Measurements from ENCODE around the gene MED29.
A peak's percentile ranks its signal among the peaks of the same experiment; 100 is the strongest.

The MED29 gene

GRCh38 chr19:39397360-39398296 lies 6.5 kb downstream of the MED29 start:
- no peaks in the 10 kb centered on the region for H3K36me3 ChIP-seq (ENCODE audit: control insufficient read depth, insufficient read depth, low read length)
- peaks cover 31% of the 10 kb centered on the region for H3K4me1 ChIP-seq
- H3K9ac ChIP-seq: no peak overlapping the region

GRCh38 chr19:39398297-39398864 lies 7.2 kb downstream of the MED29 start:
- Histone ChIP-seq H3K27ac (peak overlapping the region; percentile 100), H3K4me1 (peaks cover 38% of the 10 kb centered on the region), H3K27me3 (ENCODE audit: control insufficient read depth, insufficient read depth, low read length) (no peaks in the 10 kb centered on the region), H3K4me2 (ENCODE audit: low read length) (no peak overlapping the region), H3K4me3 (ENCODE audit: low read depth, low read length) (no peak overlapping the region), H2AFZ (no peak overlapping the region), H3K36me3 (ENCODE audit: control insufficient read depth, insufficient read depth, low read length) (no peaks in the 10 kb centered on the region), H3K9ac (no peak overlapping the region), H3K9me3 (ENCODE audit: control insufficient read depth, low read length) (no peaks in the 10 kb centered on the region), H3K79me2 (peaks cover 8% of the 10 kb centered on the region)
- TF ChIP-seq CTCF (IDR thresholded peaks at IDR 0.05): no peak

More at GRCh38 chr19:39397360-39398296, 6.5 kb downstream of the MED29 start:
- Histone ChIP-seq H3K27me3 (ENCODE audit: control insufficient read depth, insufficient read depth, low read length) (no peaks in the 10 kb centered on the region), H2AFZ (peak overlapping the region; percentile 10), H3K4me2 (ENCODE audit: low read length) (no peak overlapping the region), H3K27ac (peak overlapping the region; percentile 58), H3K9me3 (ENCODE audit: control insufficient read depth, low read length) (no peaks in the 10 kb centered on the region), H3K4me3 (ENCODE audit: low read depth, low read length) (no peak overlapping the region), H3K79me2 (peaks cover 10% of the 10 kb centered on the region)
- TF ChIP-seq CTCF (IDR thresholded peaks at IDR 0.05): peak; percentile 97

GRCh38 chr19:39399668-39400050 lies 8.5 kb downstream of the MED29 start:
- peak overlapping the region; percentile 26 for H3K4me2 ChIP-seq (ENCODE audit: low read length)
- no peak for TF ChIP-seq CTCF (IDR thresholded peaks at IDR 0.05)
- no peaks in the 10 kb centered on the region for H3K9me3 ChIP-seq (ENCODE audit: control insufficient read depth, low read length)
- H3K9ac ChIP-seq: no peak overlapping the region
- no peak overlapping the region for H2AFZ ChIP-seq
- H3K27me3 ChIP-seq (ENCODE audit: control insufficient read depth, insufficient read depth, low read length): no peaks in the 10 kb centered on the region
- H3K27ac ChIP-seq: peak overlapping the region; percentile 100
- no peak overlapping the region for H3K4me3 ChIP-seq (ENCODE audit: low read depth, low read length)
- H3K4me1 ChIP-seq: peaks cover 43% of the 10 kb centered on the region
- peaks cover 4% of the 10 kb centered on the region for H3K79me2 ChIP-seq
- H3K36me3 ChIP-seq (ENCODE audit: control insufficient read depth, insufficient read depth, low read length): no peaks in the 10 kb centered on the region

GRCh38 chr19:39400061-39400460 lies 8.9 kb downstream of the MED29 start:
- Histone ChIP-seq H3K4me1 (peaks cover 43% of the 10 kb centered on the region), H3K9me3 (ENCODE audit: control insufficient read depth, low read length) (no peaks in the 10 kb centered on the region), H3K36me3 (ENCODE audit: control insufficient read depth, insufficient read depth, low read length) (no peaks in the 10 kb centered on the region), H3K27me3 (ENCODE audit: control insufficient read depth, insufficient read depth, low read length) (no peaks in the 10 kb centered on the region), H3K79me2 (peaks cover 4% of the 10 kb centered on the region), H3K4me3 (ENCODE audit: low read depth, low read length) (no peak overlapping the region), H2AFZ (no peak overlapping the region), H3K27ac (peak overlapping the region; percentile 100), H3K4me2 (ENCODE audit: low read length) (peak overlapping the region; percentile 26), H3K9ac (no peak overlapping the region)
- TF ChIP-seq CTCF (IDR thresholded peaks at IDR 0.05): no peak
